ENCODE results near the gene GNAI1. TPM values are rescaled to one million over a fixed set of nuclear protein-coding genes. Genes with fewer than 3 reads are reported as not detected.

Gene GNAI1
- total and polyA plus RNA-seq, 2 donors (not counting 1 experiment from before 2014, with no cell fraction given), result not detected

DNA sequence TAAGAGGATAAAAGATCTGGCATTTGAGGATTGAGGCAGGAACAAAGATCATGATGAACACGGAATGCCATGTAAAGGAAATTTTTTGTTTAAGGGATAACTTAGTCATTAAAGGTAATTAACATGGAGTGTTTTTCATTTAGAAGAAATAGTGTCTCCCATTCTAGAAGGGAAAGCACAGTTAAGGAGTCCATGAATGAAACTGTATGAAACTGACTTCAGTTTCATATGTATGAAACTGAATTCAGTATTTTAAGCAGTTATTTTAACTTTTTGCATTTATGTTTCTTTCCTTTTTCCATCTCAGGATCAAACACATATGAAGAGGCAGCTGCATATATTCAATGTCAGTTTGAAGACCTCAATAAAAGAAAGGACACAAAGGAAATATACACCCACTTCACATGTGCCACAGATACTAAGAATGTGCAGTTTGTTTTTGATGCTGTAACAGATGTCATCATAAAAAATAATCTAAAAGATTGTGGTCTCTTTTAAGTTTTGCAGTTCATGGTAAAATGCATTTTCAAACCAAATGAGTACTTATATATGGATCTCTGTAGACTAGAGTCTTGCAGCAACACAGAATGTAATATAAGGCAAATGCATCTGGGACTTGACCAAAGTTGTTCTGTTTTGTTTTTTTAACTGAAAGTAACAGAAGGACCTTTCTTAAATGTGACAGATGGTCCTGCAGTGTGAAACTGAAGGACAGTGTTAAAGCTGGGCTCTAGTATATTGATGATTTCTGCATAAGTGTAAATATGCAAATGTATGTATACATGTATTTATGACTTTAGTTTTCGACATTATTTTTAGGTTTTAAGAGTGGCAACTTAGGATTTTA lies 82.6 kb downstream of the GNAI1 start:
- no peak for DNase-seq
- intact Hi-C loops (cut with micrococcal nuclease), result no loop called here
- H4K20me1 ChIP-seq (ENCODE audit: control insufficient read depth, insufficient read depth, low read length, poor library complexity, severe bottlenecking), result no peaks in the 10 kb centered on the region
- no peak for TF ChIP-seq EZH2 (IDR thresholded peaks at IDR 0.05; ENCODE audit: borderline replicate concordance, insufficient read depth, low read depth, low read length, poor library complexity, severe bottlenecking)
- TF ChIP-seq, protein P1, sequence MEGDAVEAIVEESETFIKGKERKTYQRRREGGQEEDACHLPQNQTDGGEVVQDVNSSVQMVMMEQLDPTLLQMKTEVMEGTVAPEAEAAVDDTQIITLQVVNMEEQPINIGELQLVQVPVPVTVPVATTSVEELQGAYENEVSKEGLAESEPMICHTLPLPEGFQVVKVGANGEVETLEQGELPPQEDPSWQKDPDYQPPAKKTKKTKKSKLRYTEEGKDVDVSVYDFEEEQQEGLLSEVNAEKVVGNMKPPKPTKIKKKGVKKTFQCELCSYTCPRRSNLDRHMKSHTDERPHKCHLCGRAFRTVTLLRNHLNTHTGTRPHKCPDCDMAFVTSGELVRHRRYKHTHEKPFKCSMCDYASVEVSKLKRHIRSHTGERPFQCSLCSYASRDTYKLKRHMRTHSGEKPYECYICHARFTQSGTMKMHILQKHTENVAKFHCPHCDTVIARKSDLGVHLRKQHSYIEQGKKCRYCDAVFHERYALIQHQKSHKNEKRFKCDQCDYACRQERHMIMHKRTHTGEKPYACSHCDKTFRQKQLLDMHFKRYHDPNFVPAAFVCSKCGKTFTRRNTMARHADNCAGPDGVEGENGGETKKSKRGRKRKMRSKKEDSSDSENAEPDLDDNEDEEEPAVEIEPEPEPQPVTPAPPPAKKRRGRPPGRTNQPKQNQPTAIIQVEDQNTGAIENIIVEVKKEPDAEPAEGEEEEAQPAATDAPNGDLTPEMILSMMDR (IDR thresholded peaks at IDR 0.05), result no peak
- no peaks in the 10 kb centered on the region for H3K36me3 ChIP-seq (replicated peaks in 1 of 2; ENCODE audit: control extremely low read depth in 1 of 2, control insufficient read depth in 1 of 2, extremely low read depth in 1 of 2, insufficient read depth in 2 of 2, low read length in 1 of 2)
- H3K27me3 ChIP-seq (replicated peaks in 1 of 4; ENCODE audit: control extremely low read depth in 1 of 4, control insufficient read depth in 3 of 4, insufficient read depth in 4 of 4, low read length in 3 of 4), result no peaks in the 10 kb centered on the region
- CTCF ChIA-PET, result no interaction called here
- no peak overlapping the region for H3K4me3 ChIP-seq (ENCODE audit: control extremely low read depth in 1 of 5, extremely low read depth in 1 of 5, insufficient read depth in 1 of 5, low read depth in 2 of 5, low read length in 4 of 5)
- no peak for ATAC-seq (ENCODE audit: low read depth)
- H3K9me3 Mint-ChIP-seq (ENCODE audit: insufficient read depth), result no peaks in the 10 kb centered on the region
- POLR2A ChIA-PET, result no interaction called here
- H3K4me2 ChIP-seq (replicated peaks; ENCODE audit: low read depth, low read length, poor library complexity, severe bottlenecking), result no peak overlapping the region
- no peaks in the 10 kb centered on the region for H3K27me3 Mint-ChIP-seq
- no peak overlapping the region for H3K9ac ChIP-seq (ENCODE audit: low read length)
- no peak overlapping the region for H2AFZ ChIP-seq (ENCODE audit: insufficient read depth, low read depth, low read length, poor library complexity, severe bottlenecking)
- H3K4me3 Mint-ChIP-seq, result no peak overlapping the region
- no peaks in the 10 kb centered on the region for H3K79me2 ChIP-seq (ENCODE audit: control insufficient read depth, insufficient read depth, low read length)
- H3K4me1 ChIP-seq (ENCODE audit: control insufficient read depth in 2 of 2, insufficient read depth in 2 of 2, low read length in 2 of 2), result no peaks in the 10 kb centered on the region
- no peak overlapping the region for H3K27ac Mint-ChIP-seq
- 100% methylated on average over 1 of the region's 2 CpGs for WGBS (ENCODE audit: insufficient coverage)
- no peak overlapping the region for H3K27ac ChIP-seq (ENCODE audit: low read length in 2 of 2)
- no peaks in the 10 kb centered on the region for H3K4me1 Mint-ChIP-seq
- no peaks in the 10 kb centered on the region for H3K9me3 ChIP-seq (ENCODE audit: control extremely low read depth in 1 of 3, control insufficient read depth in 2 of 3, insufficient read depth in 1 of 3, low read length in 2 of 3)

DNA sequence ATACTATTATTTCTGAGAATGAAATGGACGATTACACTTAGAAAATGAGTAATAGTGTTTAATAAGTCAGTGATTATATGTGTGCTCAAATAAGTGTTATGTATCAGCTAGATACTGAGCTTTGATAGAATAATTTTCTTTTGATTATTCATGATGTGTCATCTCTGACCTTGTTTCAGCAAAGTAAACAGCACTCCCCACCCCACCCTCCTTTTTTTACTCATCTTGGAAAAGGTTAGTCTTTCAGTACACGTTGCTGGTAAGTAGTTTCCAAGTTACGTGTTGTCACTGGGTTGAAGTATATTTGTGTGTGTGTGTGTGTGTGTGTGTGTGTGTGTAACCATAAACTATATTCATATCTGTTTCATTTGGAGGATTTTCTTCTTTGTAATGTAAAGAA lies 84.1 kb downstream of the GNAI1 start:
- intact Hi-C loops (cut with micrococcal nuclease), result no loop called here
- Mint-ChIP-seq H3K4me1 (no peaks in the 10 kb centered on the region), H3K9me3 (ENCODE audit: insufficient read depth) (no peaks in the 10 kb centered on the region), H3K27ac (no peak overlapping the region), H3K27me3 (no peaks in the 10 kb centered on the region), H3K4me3 (no peak overlapping the region)
- ATAC-seq (ENCODE audit: low read depth), result no peak
- Histone ChIP-seq H3K9ac (ENCODE audit: low read length) (no peak overlapping the region), H3K79me2 (ENCODE audit: control insufficient read depth, insufficient read depth, low read length) (no peaks in the 10 kb centered on the region), H3K4me1 (ENCODE audit: control insufficient read depth in 2 of 2, insufficient read depth in 2 of 2, low read length in 2 of 2) (no peaks in the 10 kb centered on the region), H4K20me1 (ENCODE audit: control insufficient read depth, insufficient read depth, low read length, poor library complexity, severe bottlenecking) (no peaks in the 10 kb centered on the region), H3K27ac (ENCODE audit: low read length in 2 of 2) (no peak overlapping the region), H3K27me3 (replicated peaks in 1 of 4; ENCODE audit: control extremely low read depth in 1 of 4, control insufficient read depth in 3 of 4, insufficient read depth in 4 of 4, low read length in 3 of 4) (no peaks in the 10 kb centered on the region), H3K9me3 (ENCODE audit: control extremely low read depth in 1 of 3, control insufficient read depth in 2 of 3, insufficient read depth in 1 of 3, low read length in 2 of 3) (no peaks in the 10 kb centered on the region), H2AFZ (ENCODE audit: insufficient read depth, low read depth, low read length, poor library complexity, severe bottlenecking) (no peak overlapping the region), H3K36me3 (replicated peaks in 1 of 2; ENCODE audit: control extremely low read depth in 1 of 2, control insufficient read depth in 1 of 2, extremely low read depth in 1 of 2, insufficient read depth in 2 of 2, low read length in 1 of 2) (no peaks in the 10 kb centered on the region), H3K4me3 (ENCODE audit: control extremely low read depth in 1 of 5, extremely low read depth in 1 of 5, insufficient read depth in 1 of 5, low read depth in 2 of 5, low read length in 4 of 5) (no peak overlapping the region), H3K4me2 (replicated peaks; ENCODE audit: low read depth, low read length, poor library complexity, severe bottlenecking) (no peak overlapping the region)
- TF ChIP-seq, protein P1 (IDR thresholded peaks at IDR 0.05), result no peak
- TF ChIP-seq EZH2 (IDR thresholded peaks at IDR 0.05; ENCODE audit: borderline replicate concordance, insufficient read depth, low read depth, low read length, poor library complexity, severe bottlenecking), result no peak
- DNase-seq, result no peak
- CTCF ChIA-PET, result no interaction called here
- POLR2A ChIA-PET, result no interaction called here
- no CpG with 5 or more reads among the region's 3 CpGs for WGBS (ENCODE audit: insufficient coverage)

Data from B cell (primary cell).